ENCODE data around the gene CAMTA1. TPM values are rescaled to one million over a fixed set of nuclear protein-coding genes. Genes with fewer than 3 reads are reported as not detected.

CAMTA1 gene
- total and polyA plus RNA-seq, 9 of the 15 experiments (the other 6 are each of a cell fraction or from before 2014, with no cell fraction given), result 43.9 to 161 (median 65.9) TPM

DNA sequence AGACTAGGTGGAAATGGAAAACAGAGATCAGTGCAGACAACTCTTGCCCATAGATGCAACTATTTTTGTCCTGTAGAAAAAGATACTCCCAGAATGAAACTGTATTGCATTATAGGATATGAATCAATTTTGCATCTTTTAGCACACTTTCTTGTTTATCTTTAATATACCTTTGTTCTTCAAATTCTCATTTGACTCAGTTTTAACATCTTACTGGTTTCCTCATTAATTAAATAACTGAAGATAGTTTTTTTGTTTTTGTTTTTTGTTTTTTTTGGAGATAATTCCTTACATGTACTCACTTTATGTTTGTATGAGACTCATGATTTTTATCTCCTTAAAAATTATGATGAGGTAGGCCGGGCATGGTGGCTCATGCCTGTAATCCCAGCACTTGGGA, 10.9 kb upstream of the CAMTA1 start (continued):
- TF ChIP-seq, protein P1, sequence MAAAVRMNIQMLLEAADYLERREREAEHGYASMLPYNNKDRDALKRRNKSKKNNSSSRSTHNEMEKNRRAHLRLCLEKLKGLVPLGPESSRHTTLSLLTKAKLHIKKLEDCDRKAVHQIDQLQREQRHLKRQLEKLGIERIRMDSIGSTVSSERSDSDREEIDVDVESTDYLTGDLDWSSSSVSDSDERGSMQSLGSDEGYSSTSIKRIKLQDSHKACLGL (CRISPR knock-in tag; IDR thresholded peaks at IDR 0.05; ENCODE audit: borderline replicate concordance, poor library complexity, severe bottlenecking), result no peak
- TF ChIP-seq, protein P2, sequence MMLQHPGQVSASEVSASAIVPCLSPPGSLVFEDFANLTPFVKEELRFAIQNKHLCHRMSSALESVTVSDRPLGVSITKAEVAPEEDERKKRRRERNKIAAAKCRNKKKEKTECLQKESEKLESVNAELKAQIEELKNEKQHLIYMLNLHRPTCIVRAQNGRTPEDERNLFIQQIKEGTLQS (IDR thresholded peaks at IDR 0.05), result no peak
- TF ChIP-seq, protein P2 (CRISPR knock-in tag; conservative IDR thresholded peaks at IDR 0.05), result no peak
- TF ChIP-seq ZNF354B (CRISPR knock-in tag; IDR thresholded peaks at IDR 0.05) (no peak), ZNF146 (CRISPR knock-in tag; IDR thresholded peaks at IDR 0.05; ENCODE audit: unreplicated experiment) (no peak), MITF (IDR thresholded peaks at IDR 0.05) (no peak), HSF4 (CRISPR knock-in tag; IDR thresholded peaks at IDR 0.05; ENCODE audit: borderline replicate concordance) (no peak), ZNF175 (CRISPR knock-in tag; IDR thresholded peaks at IDR 0.05; ENCODE audit: low read depth) (no peak), SMARCB1 (IDR thresholded peaks at IDR 0.05; ENCODE audit: insufficient read length, low read depth) (no peak), FOXM1 (IDR thresholded peaks at IDR 0.05; ENCODE audit: low read depth) (no peak), FOXM1 (CRISPR knock-in tag; IDR thresholded peaks at IDR 0.05; ENCODE audit: low read depth) (no peak)
- TF ChIP-seq, protein P3, sequence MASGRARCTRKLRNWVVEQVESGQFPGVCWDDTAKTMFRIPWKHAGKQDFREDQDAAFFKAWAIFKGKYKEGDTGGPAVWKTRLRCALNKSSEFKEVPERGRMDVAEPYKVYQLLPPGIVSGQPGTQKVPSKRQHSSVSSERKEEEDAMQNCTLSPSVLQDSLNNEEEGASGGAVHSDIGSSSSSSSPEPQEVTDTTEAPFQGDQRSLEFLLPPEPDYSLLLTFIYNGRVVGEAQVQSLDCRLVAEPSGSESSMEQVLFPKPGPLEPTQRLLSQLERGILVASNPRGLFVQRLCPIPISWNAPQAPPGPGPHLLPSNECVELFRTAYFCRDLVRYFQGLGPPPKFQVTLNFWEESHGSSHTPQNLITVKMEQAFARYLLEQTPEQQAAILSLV (tag; IDR thresholded peaks at IDR 0.05), result no peak
